Kidney (tissue), 14 donors: Measurements from ENCODE around the gene AFDN. TPM values are rescaled to one million over a fixed set of nuclear protein-coding genes. Genes with fewer than 3 reads are reported as not detected.

Experiments
- DNase-seq, 5 donors: peaks; one replicate each; pipeline ENCODE4 v3.0.0-alpha.2; 2013 to 2020
- FAIRE-seq: peaks from 2 replicates; lab custom pipeline; 2012; peaks lifted over from hg19 to GRCh38; lab: Jason Lieb, UNC
- H3K27ac ChIP-seq, 2 donors: one replicate each; pipeline ENCODE4 v1.7.0; 2013; ENCODE audit warnings: low read depth in 2 of 2, low read length in 2 of 2, inconsistent platforms in 1 of 2
- H3K27me3 ChIP-seq: one replicate; pipeline ENCODE4 v1.7.1; 2013; ENCODE audit warnings: low read length, inconsistent platforms; ENCODE audit not compliant: control insufficient read depth, insufficient read depth
- H3K36me3 ChIP-seq, 3 donors: one replicate each; pipeline versions ENCODE4 v1.7.0 to v1.7.1; 2013; ENCODE audit warnings: low read length in 3 of 3, control low read depth in 1 of 3, inconsistent platforms in 1 of 3; ENCODE audit not compliant: insufficient read depth in 3 of 3, control insufficient read depth in 2 of 3
- H3K4me1 ChIP-seq, 3 donors: one replicate each; pipeline versions ENCODE4 v1.7.0 to v1.7.1; 2013; ENCODE audit warnings: low read length in 3 of 3, inconsistent platforms in 1 of 3, low read depth in 1 of 3; ENCODE audit not compliant: control insufficient read depth in 2 of 3, insufficient read depth in 2 of 3
- H3K4me3 ChIP-seq, 3 donors: one replicate each; pipeline versions ENCODE4 v1.7.0 to v1.8.1; 2013; ENCODE audit warnings: low read length in 3 of 3, control low read depth in 1 of 3, inconsistent platforms in 1 of 3
- H3K9ac ChIP-seq, 3 donors: one replicate each; pipeline versions ENCODE4 v1.7.0 to v1.7.1; 2013; ENCODE audit warnings: low read length in 3 of 3, control low read depth in 1 of 3, inconsistent platforms in 1 of 3
- H3K9me3 ChIP-seq, 3 donors: one replicate each; pipeline versions ENCODE4 v1.7.0 to v1.7.1; 2013; ENCODE audit warnings: low read length in 3 of 3, control low read depth in 1 of 3, inconsistent platforms in 1 of 3; ENCODE audit not compliant: control insufficient read depth in 2 of 3, insufficient read depth in 1 of 3
- CTCF ChIP-seq: IDR thresholded peaks from 3 replicates; pipeline ENCODE4 v1.5.1; 2012; ENCODE audit warnings: mild to moderate bottlenecking, moderate library complexity, borderline replicate concordance; ENCODE audit not compliant: insufficient read depth; ENCODE audit errors: extremely low read depth
- intact Hi-C: fragments of 100-400 bp; cut with DNase I; formaldehyde crosslinking; loops from one replicate; pipeline ENCODE4 v1.11.1; 2022
- polyA plus RNA-seq: library from polyadenylated mRNA; stranded (reverse); fragments of 350-450 nt; fragmentation: Illumina TruSeq; extraction: RNeasy Lipid Tissue Mini Kit (QIAGEN cat#74804); gene quantifications from one replicate; pipeline ENCODE4 v1.2.3, GENCODE V29; 2014; ENCODE audit warnings: low read depth, low replicate concordance; ENCODE audit not compliant: insufficient read depth
- total RNA-seq: library from RNA; stranded (reverse); fragmentation: NEBNext Ultra II Directional; extraction: Animal tissue kit (Norgen Biotek cat#: 25700); gene quantifications from one replicate; pipeline ENCODE4 v1.2.1, GENCODE V29; 2021
- donor health status: control.
- donor health status: control.
- donor health status: control.
- donor health status: control.
- donor health status: control.
- donor health status: DM: yes; HTN: yes; CAD: no.
- donor health status: Normal renal cell carcinoma (clear cell type).

The AFDN gene
- total and polyA plus RNA-seq, 2 donors from 2014 or later: 21.5 to 175 TPM

DNA sequence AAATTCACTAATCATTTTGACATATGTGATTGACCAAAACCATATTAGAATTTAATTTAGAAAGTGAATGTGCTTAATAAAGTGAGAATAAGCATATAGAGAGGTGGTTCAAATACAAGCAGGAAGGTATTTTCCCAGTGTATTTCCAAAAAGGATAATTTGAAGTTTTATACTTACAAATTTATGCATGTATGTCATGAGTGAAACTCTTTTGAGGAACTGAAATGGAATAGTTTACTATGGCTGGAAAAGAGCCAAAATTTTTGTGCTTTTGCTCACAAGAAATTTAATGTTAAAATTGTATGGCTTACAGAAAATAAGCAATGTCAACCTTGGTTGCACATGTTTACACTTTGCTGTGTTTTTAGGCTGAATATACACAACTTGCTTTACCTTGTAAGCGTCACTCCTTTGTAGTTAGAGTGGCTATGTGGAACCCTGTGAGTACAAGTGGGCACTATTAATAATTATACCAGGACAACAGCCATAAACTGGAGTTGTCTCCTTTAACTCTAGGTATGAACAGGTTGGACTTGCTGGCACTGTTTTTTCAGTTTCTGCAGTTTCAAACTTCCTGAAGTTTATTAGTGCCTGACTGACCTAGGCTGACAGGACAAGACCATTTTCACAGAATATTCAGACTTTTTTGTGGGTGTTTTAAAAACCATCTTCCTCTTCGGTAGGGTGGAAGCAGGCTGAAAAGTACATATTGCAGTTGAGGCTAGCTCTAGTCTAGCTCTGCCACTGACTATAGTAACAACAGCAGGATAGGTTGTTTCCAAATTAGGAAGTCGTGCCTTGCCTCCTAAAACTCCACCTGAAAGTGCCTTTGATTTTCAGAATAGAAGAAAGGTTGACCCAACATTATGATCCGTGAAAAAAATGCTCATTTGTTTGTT is 6.0 kb downstream of the AFDN start:
- intact Hi-C loops: no loop called here
- Histone ChIP-seq H3K4me1 (peaks cover 6 to 21% (median 8%) of the 10 kb centered on the region in 3 donors), H3K36me3 (no peaks in the 10 kb centered on the region), H3K4me3 (peak overlapping the region in 2 of 3 donors; percentile 25 to 43), H3K9ac (peak overlapping the region in 2 of 3 donors; percentile 13 to 63), H3K9me3 (no peaks in the 10 kb centered on the region), H3K27me3 (no peaks in the 10 kb centered on the region), H3K27ac (peak overlapping the region; percentile 73 to 81)
- no peak for TF ChIP-seq CTCF
- FAIRE-seq (peak; percentile 51), DNase-seq (peak in 2 of 5 donors; percentile 54 to 59)

- H3K27me3 ChIP-seq: no peaks in the 10 kb centered on the region
- no peak for FAIRE-seq
- peaks cover 6 to 21% (median 10%) of the 10 kb centered on the region in 3 donors for H3K4me1 ChIP-seq
- peak overlapping the region in 2 of 3 donors; percentile 25 to 43 for H3K4me3 ChIP-seq
- DNase-seq: no peak
- intact Hi-C loops: no loop called here
- no peaks in the 10 kb centered on the region for H3K36me3 ChIP-seq
- no peaks in the 10 kb centered on the region for H3K9me3 ChIP-seq
- no peak for TF ChIP-seq CTCF
- H3K27ac ChIP-seq: peak overlapping the region; percentile 71 to 81
- peak overlapping the region in 2 of 3 donors; percentile 13 to 63 for H3K9ac ChIP-seq
Measured at GRCh38 chr6:167833396-167833763, 6.7 kb downstream of the AFDN start.

- no peaks in the 10 kb centered on the region for H3K27me3 ChIP-seq
- H3K36me3 ChIP-seq: no peaks in the 10 kb centered on the region
- no peak overlapping the region for H3K9ac ChIP-seq
- H3K4me3 ChIP-seq: no peak overlapping the region
- peaks cover 5 to 19% (median 11%) of the 10 kb centered on the region in 3 donors for H3K4me1 ChIP-seq
- intact Hi-C loops: no loop called here
- no peak for TF ChIP-seq CTCF
- H3K9me3 ChIP-seq: no peaks in the 10 kb centered on the region
- H3K27ac ChIP-seq: no peak overlapping the region
- DNase-seq (no peak), FAIRE-seq (no peak)
Measured at GRCh38 chr6:167835260-167835659, 8.5 kb downstream of the AFDN start.
